ENCODE data around the gene FSIP1.

The FSIP1 gene

DNA sequence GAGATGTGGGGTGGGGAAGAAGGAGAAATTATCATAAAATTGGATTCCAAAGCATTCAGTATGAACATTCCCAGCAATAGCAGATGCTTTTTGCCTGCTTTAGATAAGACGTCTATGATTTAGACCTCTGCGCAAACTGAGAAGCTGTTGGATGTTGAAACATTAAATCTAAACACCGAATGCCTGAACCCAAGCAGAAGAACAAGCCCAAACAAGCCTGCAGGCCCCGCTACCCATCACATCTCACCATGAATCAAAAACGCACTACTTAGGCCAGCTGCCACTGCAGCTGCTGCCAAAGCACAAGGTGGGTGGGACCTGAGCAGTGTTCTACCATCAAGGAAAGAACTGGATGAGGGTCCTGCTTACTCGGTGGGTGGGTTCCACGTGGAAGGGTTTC is 226.2 kb downstream of the FSIP1 start:
- Histone ChIP-seq H3K14ac (ENCODE audit: low read length in 2 of 2) (no peak overlapping the region), H3K9me3 (ENCODE audit: control insufficient read depth, low read length) (no peaks in the 10 kb centered on the region), H3K27ac (ENCODE audit: low read length, poor library complexity, severe bottlenecking) (no peak overlapping the region), H2AK5ac (ENCODE audit: low read length, severe bottlenecking) (no peak overlapping the region), H2BK120ac (ENCODE audit: low read depth, low read length) (no peak overlapping the region), H3K18ac (ENCODE audit: low read depth in 1 of 2, low read length in 2 of 2) (no peak overlapping the region), H3K79me1 (replicated peaks; ENCODE audit: low read length, poor library complexity, severe bottlenecking) (no peaks in the 10 kb centered on the region), H2BK15ac (ENCODE audit: low read depth, poor library complexity, severe bottlenecking) (no peak overlapping the region), H3K4me2 (ENCODE audit: low read length, poor library complexity, severe bottlenecking) (no peak overlapping the region), H3K9ac (ENCODE audit: low read length) (no peak overlapping the region), H3K23ac (ENCODE audit: low read length in 2 of 2) (no peak overlapping the region), H4K91ac (ENCODE audit: low read length) (no peak overlapping the region), H2BK12ac (ENCODE audit: low read length in 2 of 2) (no peak overlapping the region), H2BK5ac (ENCODE audit: low read depth, low read length, poor library complexity, severe bottlenecking) (no peak overlapping the region), H3K4me3 (ENCODE audit: insufficient read depth in 1 of 2, low read depth in 1 of 2, low read length in 2 of 2) (no peak overlapping the region), H3K4ac (ENCODE audit: low read depth in 1 of 2, low read length in 2 of 2) (no peak overlapping the region), H3K4me1 (ENCODE audit: control insufficient read depth, insufficient read depth, low read depth, low read length) (no peaks in the 10 kb centered on the region), H3K36me3 (ENCODE audit: control insufficient read depth in 1 of 2, insufficient read depth in 2 of 2, low read depth in 1 of 2, low read length in 2 of 2) (no peaks in the 10 kb centered on the region), H2AFZ (ENCODE audit: low read depth, low read length) (no peak overlapping the region), H3K27me3 (ENCODE audit: control insufficient read depth in 1 of 2, insufficient read depth in 1 of 2, low read length in 2 of 2) (no peaks in the 10 kb centered on the region), H4K8ac (ENCODE audit: low read length) (no peak overlapping the region)
- WGBS, result 90% methylated on average over 7 of the region's 7 CpGs
- no peak for DNase-seq

GRCh38 chr15:39555885-39556284 is 226.8 kb downstream of the FSIP1 start:
- Histone ChIP-seq H2BK120ac (ENCODE audit: low read depth, low read length) (no peak overlapping the region), H3K27me3 (ENCODE audit: control insufficient read depth in 1 of 2, insufficient read depth in 1 of 2, low read length in 2 of 2) (no peaks in the 10 kb centered on the region), H3K18ac (ENCODE audit: low read depth in 1 of 2, low read length in 2 of 2) (no peak overlapping the region), H3K4ac (ENCODE audit: low read depth in 1 of 2, low read length in 2 of 2) (no peak overlapping the region), H3K4me1 (ENCODE audit: control insufficient read depth, insufficient read depth, low read depth, low read length) (no peaks in the 10 kb centered on the region), H4K8ac (ENCODE audit: low read length) (no peak overlapping the region), H3K14ac (ENCODE audit: low read length in 2 of 2) (no peak overlapping the region), H2AFZ (ENCODE audit: low read depth, low read length) (no peak overlapping the region), H2BK15ac (ENCODE audit: low read depth, poor library complexity, severe bottlenecking) (no peak overlapping the region), H4K91ac (ENCODE audit: low read length) (no peak overlapping the region), H3K4me3 (ENCODE audit: insufficient read depth in 1 of 2, low read depth in 1 of 2, low read length in 2 of 2) (no peak overlapping the region), H3K9me3 (ENCODE audit: control insufficient read depth, low read length) (no peaks in the 10 kb centered on the region), H2BK12ac (ENCODE audit: low read length in 2 of 2) (no peak overlapping the region), H3K23ac (ENCODE audit: low read length in 2 of 2) (no peak overlapping the region), H2BK5ac (ENCODE audit: low read depth, low read length, poor library complexity, severe bottlenecking) (no peak overlapping the region), H3K4me2 (ENCODE audit: low read length, poor library complexity, severe bottlenecking) (no peak overlapping the region), H3K36me3 (ENCODE audit: control insufficient read depth in 1 of 2, insufficient read depth in 2 of 2, low read depth in 1 of 2, low read length in 2 of 2) (no peaks in the 10 kb centered on the region), H2AK5ac (ENCODE audit: low read length, severe bottlenecking) (no peak overlapping the region), H3K27ac (ENCODE audit: low read length, poor library complexity, severe bottlenecking) (no peak overlapping the region), H3K79me1 (replicated peaks; ENCODE audit: low read length, poor library complexity, severe bottlenecking) (no peaks in the 10 kb centered on the region), H3K9ac (ENCODE audit: low read length) (no peak overlapping the region)
- no peak for DNase-seq
- 92% methylated on average over 4 of the region's 4 CpGs for WGBS

GRCh38 chr15:39554746-39555387 is 227.8 kb downstream of the FSIP1 start:
- Histone ChIP-seq H2AFZ (ENCODE audit: low read depth, low read length) (no peak overlapping the region), H3K14ac (ENCODE audit: low read length in 2 of 2) (no peak overlapping the region), H3K4me1 (ENCODE audit: control insufficient read depth, insufficient read depth, low read depth, low read length) (no peaks in the 10 kb centered on the region), H3K4me2 (ENCODE audit: low read length, poor library complexity, severe bottlenecking) (no peak overlapping the region), H2BK12ac (ENCODE audit: low read length in 2 of 2) (no peak overlapping the region), H3K23ac (ENCODE audit: low read length in 2 of 2) (no peak overlapping the region), H3K9ac (ENCODE audit: low read length) (no peak overlapping the region), H3K79me1 (replicated peaks; ENCODE audit: low read length, poor library complexity, severe bottlenecking) (no peaks in the 10 kb centered on the region), H3K27me3 (ENCODE audit: control insufficient read depth in 1 of 2, insufficient read depth in 1 of 2, low read length in 2 of 2) (no peaks in the 10 kb centered on the region), H2AK5ac (ENCODE audit: low read length, severe bottlenecking) (no peak overlapping the region), H4K91ac (ENCODE audit: low read length) (no peak overlapping the region), H4K8ac (ENCODE audit: low read length) (no peak overlapping the region), H3K36me3 (ENCODE audit: control insufficient read depth in 1 of 2, insufficient read depth in 2 of 2, low read depth in 1 of 2, low read length in 2 of 2) (no peaks in the 10 kb centered on the region), H2BK120ac (ENCODE audit: low read depth, low read length) (no peak overlapping the region), H2BK5ac (ENCODE audit: low read depth, low read length, poor library complexity, severe bottlenecking) (no peak overlapping the region), H3K9me3 (ENCODE audit: control insufficient read depth, low read length) (no peaks in the 10 kb centered on the region), H3K27ac (ENCODE audit: low read length, poor library complexity, severe bottlenecking) (no peak overlapping the region), H3K4me3 (ENCODE audit: insufficient read depth in 1 of 2, low read depth in 1 of 2, low read length in 2 of 2) (no peak overlapping the region), H3K18ac (ENCODE audit: low read depth in 1 of 2, low read length in 2 of 2) (no peak overlapping the region), H2BK15ac (ENCODE audit: low read depth, poor library complexity, severe bottlenecking) (no peak overlapping the region), H3K4ac (ENCODE audit: low read depth in 1 of 2, low read length in 2 of 2) (no peak overlapping the region)
- no peak for DNase-seq

- no peak overlapping the region for H3K14ac ChIP-seq (ENCODE audit: low read length in 2 of 2)
- H2AK5ac ChIP-seq (ENCODE audit: low read length, severe bottlenecking), result no peak overlapping the region
- no peak overlapping the region for H3K27ac ChIP-seq (ENCODE audit: low read length, poor library complexity, severe bottlenecking)
- DNase-seq, result no peak
- no peaks in the 10 kb centered on the region for H3K79me1 ChIP-seq (replicated peaks; ENCODE audit: low read length, poor library complexity, severe bottlenecking)
- no peak overlapping the region for H3K9ac ChIP-seq (ENCODE audit: low read length)
- H2BK120ac ChIP-seq (ENCODE audit: low read depth, low read length), result no peak overlapping the region
- WGBS, result 75% methylated on average over 1 of the region's 2 CpGs
- no peak overlapping the region for H4K91ac ChIP-seq (ENCODE audit: low read length)
- H3K4ac ChIP-seq (ENCODE audit: low read depth in 1 of 2, low read length in 2 of 2), result no peak overlapping the region
- H2BK12ac ChIP-seq (ENCODE audit: low read length in 2 of 2), result no peak overlapping the region
- no peaks in the 10 kb centered on the region for H3K4me1 ChIP-seq (ENCODE audit: control insufficient read depth, insufficient read depth, low read depth, low read length)
- H3K27me3 ChIP-seq (ENCODE audit: control insufficient read depth in 1 of 2, insufficient read depth in 1 of 2, low read length in 2 of 2), result no peaks in the 10 kb centered on the region
- no peak overlapping the region for H3K4me3 ChIP-seq (ENCODE audit: insufficient read depth in 1 of 2, low read depth in 1 of 2, low read length in 2 of 2)
- no peak overlapping the region for H2BK5ac ChIP-seq (ENCODE audit: low read depth, low read length, poor library complexity, severe bottlenecking)
- no peaks in the 10 kb centered on the region for H3K9me3 ChIP-seq (ENCODE audit: control insufficient read depth, low read length)
- H3K36me3 ChIP-seq (ENCODE audit: control insufficient read depth in 1 of 2, insufficient read depth in 2 of 2, low read depth in 1 of 2, low read length in 2 of 2), result no peaks in the 10 kb centered on the region
- H3K4me2 ChIP-seq (ENCODE audit: low read length, poor library complexity, severe bottlenecking), result no peak overlapping the region
- H2BK15ac ChIP-seq (ENCODE audit: low read depth, poor library complexity, severe bottlenecking), result no peak overlapping the region
- no peak overlapping the region for H4K8ac ChIP-seq (ENCODE audit: low read length)
- no peak overlapping the region for H3K23ac ChIP-seq (ENCODE audit: low read length in 2 of 2)
- no peak overlapping the region for H3K18ac ChIP-seq (ENCODE audit: low read depth in 1 of 2, low read length in 2 of 2)
- no peak overlapping the region for H2AFZ ChIP-seq (ENCODE audit: low read depth, low read length)
These were observed 228.5 kb downstream of the FSIP1 start for GRCh38 chr15:39553947-39554693.
